OCI-LY1 (cell line): ENCODE results near the gene CPXM1.

ENCODE experiments used
- CTCF ChIP-seq: fragments of 200-600 bp; sonication (generic), shearing (Covaris generic); IDR thresholded peaks from 2 replicates; pipeline ENCODE4 v1.5.1; 2017; ENCODE audit warnings: mild to moderate bottlenecking, antibody characterized with exemption, low read length, moderate library complexity, mixed read lengths
- EZH2 ChIP-seq: fragments of 200-600 bp; sonication (generic), shearing (Covaris generic); IDR thresholded peaks from 2 replicates; pipeline ENCODE4 v1.8.0; 2017; ENCODE audit warnings: borderline replicate concordance, mixed run types, mild to moderate bottlenecking, antibody characterized with exemption, low read length, moderate library complexity, mixed read lengths

- no peak for TF ChIP-seq CTCF
- TF ChIP-seq EZH2, result no peak
These were observed 3.8 kb upstream of the CPXM1 start for GRCh38 chr20:2804041-2804828.
